CD14-positive monocyte (primary cell): ENCODE data around the gene FAAP20. TPM values are rescaled to one million over a fixed set of nuclear protein-coding genes. Genes with fewer than 3 reads are reported as not detected.

Source experiments
- DNase-seq, 3 donors: peaks; one replicate each; pipeline ENCODE4 v3.0.0-alpha.2; 2011 to 2022
- H2AFZ ChIP-seq: 2 replicates; pipeline ENCODE4 v1.6.0; 2012; ENCODE audit warnings: mild to moderate bottlenecking, low read depth, low read length, inconsistent platforms; ENCODE audit not compliant: insufficient read depth, poor library complexity, severe bottlenecking
- H3K27ac ChIP-seq, 2 donors: 1 replicate in 1 of 2; 2 replicates in 1 of 2; pipeline ENCODE4 v1.5.1; 2012 to 2013; ENCODE audit warnings: low read length in 2 of 2, control low read depth in 1 of 2, inconsistent platforms in 1 of 2, low read depth in 1 of 2, mild to moderate bottlenecking in 1 of 2
- H3K27me3 ChIP-seq, 2 donors: one replicate each; pipeline versions ENCODE4 v1.6.0 to v1.6.1; 2011 to 2013; ENCODE audit warnings: low read length in 2 of 2; ENCODE audit not compliant: control insufficient read depth in 2 of 2, insufficient read depth in 2 of 2
- H3K36me3 ChIP-seq, 2 donors: replicated peaks in 1 of 2; 1 replicate in 1 of 2; 2 replicates in 1 of 2; pipeline versions ENCODE4 v1.5.1 to v1.6.1; 2012 to 2013; ENCODE audit warnings: low read length in 2 of 2, control low read depth in 1 of 2, inconsistent platforms in 1 of 2, mild to moderate bottlenecking in 1 of 2; ENCODE audit not compliant: insufficient read depth in 2 of 2, control insufficient read depth in 1 of 2
- H3K4me1 ChIP-seq, 2 donors: 1 replicate in 1 of 2; 2 replicates in 1 of 2; pipeline versions ENCODE4 v1.5.1 to v1.6.1; 2012 to 2013; ENCODE audit warnings: low read length in 2 of 2, control low read depth in 1 of 2, inconsistent platforms in 1 of 2, mild to moderate bottlenecking in 1 of 2, moderate library complexity in 1 of 2; ENCODE audit not compliant: insufficient read depth in 2 of 2, control insufficient read depth in 1 of 2
- H3K4me2 ChIP-seq: replicated peaks from 2 replicates; pipeline ENCODE3; 2012; ENCODE audit warnings: low read length, moderate library complexity, mild to moderate bottlenecking; ENCODE audit not compliant: poor library complexity, severe bottlenecking; ENCODE audit errors: extremely low read depth
- H3K4me3 ChIP-seq, 3 experiments: fragments of 200-600 bp in 1 of 3; sonication (generic) in 1 of 3; replicated peaks in 1 of 3; 1 replicate in 2 of 3; 2 replicates in 1 of 3; pipeline ENCODE4 v1.5.1; 2011 to 2013; ENCODE audit warnings: low read length in 3 of 3, mild to moderate bottlenecking in 3 of 3, control low read depth in 2 of 3, low read depth in 2 of 3, inconsistent platforms in 1 of 3, moderate library complexity in 1 of 3
- H3K79me2 ChIP-seq: 2 replicates; pipeline ENCODE4 v1.6.0; 2012; ENCODE audit warnings: mild to moderate bottlenecking, control low read depth, inconsistent platforms, low read length, moderate library complexity; ENCODE audit not compliant: insufficient read depth
- H3K9ac ChIP-seq: 2 replicates; pipeline ENCODE4 v1.6.0; 2017; ENCODE audit warnings: low read length, mild to moderate bottlenecking; ENCODE audit not compliant: insufficient read depth, poor library complexity, severe bottlenecking
- H3K9me3 ChIP-seq, 2 donors: replicated peaks in 1 of 2; 1 replicate in 1 of 2; 2 replicates in 1 of 2; pipeline versions ENCODE4 v1.5.1 to v1.6.1; 2012 to 2013; ENCODE audit warnings: low read length in 2 of 2, control low read depth in 1 of 2; ENCODE audit not compliant: control insufficient read depth in 1 of 2, insufficient read depth in 1 of 2
- H4K20me1 ChIP-seq: 2 replicates; pipeline ENCODE4 v1.6.0; 2012; ENCODE audit warnings: mild to moderate bottlenecking, low read length, control low read depth, moderate library complexity; ENCODE audit not compliant: insufficient read depth
- H3K27ac Mint-ChIP-seq, 7 donors: one replicate each; pipeline ENCODE4 v1.8.0; 2020; ENCODE audit warnings: mild to moderate bottlenecking in 7 of 7, mixed read lengths in 7 of 7, moderate library complexity in 6 of 7, inconsistent platforms in 2 of 7
- H3K27me3 Mint-ChIP-seq, 3 donors: one replicate each; pipeline ENCODE4 v1.8.0; 2021 to 2022; ENCODE audit warnings: low read depth in 3 of 3, mild to moderate bottlenecking in 3 of 3, mixed read lengths in 3 of 3, moderate library complexity in 3 of 3, inconsistent platforms in 1 of 3
- H3K36me3 Mint-ChIP-seq, 2 donors: one replicate each; pipeline ENCODE4 v1.8.0; 2020; ENCODE audit warnings: mixed read lengths in 2 of 2, inconsistent platforms in 1 of 2, mild to moderate bottlenecking in 1 of 2
- H3K4me1 Mint-ChIP-seq: one replicate; pipeline ENCODE4 v1.8.0; 2020; ENCODE audit warnings: mild to moderate bottlenecking, mixed read lengths
- H3K4me3 Mint-ChIP-seq, 2 donors: one replicate each; pipeline ENCODE4 v1.8.0; 2020; ENCODE audit warnings: mild to moderate bottlenecking in 2 of 2, mixed read lengths in 2 of 2, moderate library complexity in 1 of 2
- H3K9me3 Mint-ChIP-seq, 7 donors: one replicate each; pipeline ENCODE4 v1.8.0; 2020 to 2022; ENCODE audit warnings: mixed read lengths in 7 of 7, mild to moderate bottlenecking in 6 of 7, moderate library complexity in 6 of 7, inconsistent platforms in 2 of 7
- WGBS: methylation state at CpG from one replicate; pipeline ENCODE4 v1.1.5; 2013; ENCODE audit warnings: missing lambda C conversion rate; ENCODE audit not compliant: insufficient coverage; 5-methylcytosine and 5-hydroxymethylcytosine counted together
- intact Hi-C, 2 donors: fragments of 100-400 bp; cut with micrococcal nuclease; formaldehyde crosslinking; loops; one replicate each; pipeline versions ENCODE4 v1.15.0 to v1.15.1; 2023
- polyA plus RNA-seq, 3 donors: library from polyadenylated mRNA; depleted of rRNA in 1 of 3; unstranded in 2 of 3; stranded (reverse) in 1 of 3; fragments of 300-500 nt in 2 of 3; fragments of >200 nt in 1 of 3; fragmentation: Illumina TruSeq in 2 of 3; gene quantifications; 1 replicate in 2 of 3; 2 replicates in 1 of 3; pipeline ENCODE4 v1.2.3, GENCODE V29; 2012 to 2021
- TF ChIP-seq, protein P1 (sequence below): fragments of 200-600 bp; IDR thresholded peaks from one replicate; pipeline ENCODE4 v1.8.0; 2022; ENCODE audit warnings: antibody characterized with exemption, mild to moderate bottlenecking

The FAAP20 gene
- polyA plus RNA-seq, 3 donors, result 11.8 to 49.3 (median 35.1) TPM

DNA sequence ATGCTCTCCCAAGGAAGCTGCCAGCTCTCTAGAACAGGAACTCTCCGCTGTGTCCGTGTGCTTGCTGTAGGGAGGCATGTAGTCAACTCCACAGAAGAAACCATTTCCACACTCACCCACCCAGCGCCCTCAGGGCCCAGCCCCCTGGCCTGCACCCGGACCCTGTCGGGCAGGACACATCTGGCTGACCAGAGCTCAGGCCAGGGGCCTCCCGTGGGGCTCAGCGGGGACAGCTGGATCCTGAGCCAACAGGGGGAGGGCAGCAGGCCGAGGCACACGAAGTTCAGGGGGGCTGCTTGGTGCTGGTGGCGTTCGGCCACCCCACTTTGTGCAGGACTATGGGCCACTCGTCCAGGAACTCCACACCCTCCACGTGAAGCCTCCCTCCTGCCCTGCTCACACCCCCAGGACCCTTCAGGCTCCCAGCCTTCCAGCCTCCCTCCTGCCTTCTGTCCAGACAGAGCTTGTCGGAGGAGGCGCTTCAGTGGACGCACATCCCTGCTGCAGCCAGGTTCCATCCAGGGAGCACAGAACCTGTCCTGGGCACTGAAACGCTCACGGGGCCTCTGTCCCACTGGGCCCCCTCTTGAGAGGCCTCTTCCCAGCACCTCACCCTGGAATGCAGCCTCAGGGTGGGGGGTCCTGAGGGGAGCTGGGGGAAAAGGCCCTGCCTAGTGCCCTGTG is 15.0 kb upstream of the FAAP20 start:
- Histone ChIP-seq H3K4me3 (no peak overlapping the region), H3K4me1 (peaks cover 22 to 32% of the 10 kb centered on the region in 2 donors), H3K27ac (no peak overlapping the region), H3K4me2 (no peak overlapping the region), H3K79me2 (no peaks in the 10 kb centered on the region), H3K27me3 (peaks cover 0 to 18% of the 10 kb centered on the region in 2 donors), H4K20me1 (no peaks in the 10 kb centered on the region), H2AFZ (no peak overlapping the region), H3K36me3 (no peaks in the 10 kb centered on the region), H3K9me3 (no peaks in the 10 kb centered on the region), H3K9ac (no peak overlapping the region)
- intact Hi-C loops, result loop anchor here in 1 of 2 donors (10.0 kb wide), 1 partner anchor 315 kb away; the partner anchor contains the start of gene PANK4
- no peak overlapping the region for H3K27ac Mint-ChIP-seq
- WGBS, result 84% methylated on average over 10 of the region's 18 CpGs
- H3K27me3 Mint-ChIP-seq, result peaks cover 21 to 47% (median 23%) of the 10 kb centered on the region in 3 donors
- peaks cover 17% of the 10 kb centered on the region for H3K4me1 Mint-ChIP-seq
- no peak for DNase-seq
- peak overlapping the region in 1 of 2 donors; percentile 37 for H3K4me3 Mint-ChIP-seq
- H3K36me3 Mint-ChIP-seq, result no peaks in the 10 kb centered on the region
- TF ChIP-seq, protein P1, sequence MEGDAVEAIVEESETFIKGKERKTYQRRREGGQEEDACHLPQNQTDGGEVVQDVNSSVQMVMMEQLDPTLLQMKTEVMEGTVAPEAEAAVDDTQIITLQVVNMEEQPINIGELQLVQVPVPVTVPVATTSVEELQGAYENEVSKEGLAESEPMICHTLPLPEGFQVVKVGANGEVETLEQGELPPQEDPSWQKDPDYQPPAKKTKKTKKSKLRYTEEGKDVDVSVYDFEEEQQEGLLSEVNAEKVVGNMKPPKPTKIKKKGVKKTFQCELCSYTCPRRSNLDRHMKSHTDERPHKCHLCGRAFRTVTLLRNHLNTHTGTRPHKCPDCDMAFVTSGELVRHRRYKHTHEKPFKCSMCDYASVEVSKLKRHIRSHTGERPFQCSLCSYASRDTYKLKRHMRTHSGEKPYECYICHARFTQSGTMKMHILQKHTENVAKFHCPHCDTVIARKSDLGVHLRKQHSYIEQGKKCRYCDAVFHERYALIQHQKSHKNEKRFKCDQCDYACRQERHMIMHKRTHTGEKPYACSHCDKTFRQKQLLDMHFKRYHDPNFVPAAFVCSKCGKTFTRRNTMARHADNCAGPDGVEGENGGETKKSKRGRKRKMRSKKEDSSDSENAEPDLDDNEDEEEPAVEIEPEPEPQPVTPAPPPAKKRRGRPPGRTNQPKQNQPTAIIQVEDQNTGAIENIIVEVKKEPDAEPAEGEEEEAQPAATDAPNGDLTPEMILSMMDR, result no peak
- peaks cover 0 to 4% (median 0%) of the 10 kb centered on the region in 7 donors for H3K9me3 Mint-ChIP-seq

DNA sequence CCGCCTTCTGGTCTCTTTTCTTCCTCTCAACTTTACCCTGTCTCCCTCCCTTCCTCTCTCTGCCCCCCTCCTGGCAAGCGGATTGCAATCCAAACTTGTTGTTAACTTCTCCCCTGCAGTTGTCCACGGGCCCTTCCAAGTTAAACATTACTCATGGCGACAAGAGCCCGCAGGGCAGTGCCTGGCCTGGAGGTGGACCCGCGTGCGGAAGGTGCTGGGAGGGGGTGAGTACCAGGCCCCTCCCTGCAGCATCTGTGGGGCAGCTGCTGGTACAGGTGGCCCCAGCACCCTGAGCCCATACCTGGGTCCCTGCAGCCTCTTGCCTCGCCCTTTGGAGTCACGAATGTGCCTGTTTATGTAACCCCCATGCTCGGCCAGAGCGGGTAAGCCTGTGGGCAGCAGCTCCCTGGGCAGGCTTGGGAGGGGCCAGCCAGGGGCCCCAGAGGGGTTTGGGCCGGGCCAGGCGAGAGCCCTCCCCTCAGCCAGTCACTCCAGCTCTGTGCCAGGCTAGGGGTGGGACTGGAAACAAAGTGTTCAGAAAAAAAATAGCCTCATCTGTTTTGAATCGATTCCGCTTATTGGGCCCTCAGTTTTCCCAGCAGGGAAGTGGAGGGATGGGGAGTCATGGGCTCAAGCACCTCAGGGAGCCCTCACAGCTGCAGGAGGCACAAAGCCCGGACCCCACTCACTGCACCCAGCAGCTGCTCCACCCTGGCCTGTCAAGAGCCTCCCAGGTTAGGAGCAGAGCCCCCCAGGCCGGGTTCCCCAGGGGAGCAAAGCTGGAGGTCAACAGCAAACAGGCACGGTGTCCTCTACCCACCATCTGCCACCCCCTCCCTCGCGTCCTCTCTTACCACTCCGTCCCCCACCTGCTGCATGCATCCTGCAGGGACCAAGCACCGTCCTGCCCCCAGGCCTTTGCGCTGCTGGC is 14.0 kb upstream of the FAAP20 start:
- Histone ChIP-seq H4K20me1 (no peaks in the 10 kb centered on the region), H3K9me3 (no peaks in the 10 kb centered on the region), H3K79me2 (no peaks in the 10 kb centered on the region), H3K4me1 (peaks cover 28 to 35% of the 10 kb centered on the region in 2 donors), H3K9ac (no peak overlapping the region), H3K27me3 (peaks cover 0 to 15% of the 10 kb centered on the region in 2 donors), H3K36me3 (no peaks in the 10 kb centered on the region), H2AFZ (no peak overlapping the region), H3K4me2 (no peak overlapping the region), H3K4me3 (no peak overlapping the region), H3K27ac (no peak overlapping the region)
- peaks cover 21 to 44% (median 23%) of the 10 kb centered on the region in 3 donors for H3K27me3 Mint-ChIP-seq
- peaks cover 21% of the 10 kb centered on the region for H3K4me1 Mint-ChIP-seq
- DNase-seq, result no peak
- intact Hi-C loops, result loop anchor here in 1 of 2 donors (10.0 kb wide), 1 partner anchor 316 kb away; the partner anchor contains the start of gene PANK4
- 77% methylated on average over 16 of the region's 24 CpGs for WGBS
- H3K27ac Mint-ChIP-seq, result no peak overlapping the region
- H3K36me3 Mint-ChIP-seq, result no peaks in the 10 kb centered on the region
- TF ChIP-seq, protein P1, result no peak
- H3K4me3 Mint-ChIP-seq, result no peak overlapping the region
- peaks cover 0 to 4% (median 0%) of the 10 kb centered on the region in 7 donors for H3K9me3 Mint-ChIP-seq
